Loucy (cell line): Measurements from ENCODE around the gene SAPCD2.

Source experiments
- H2AFZ ChIP-seq: fragments of 200-600 bp; sonication (generic); 2 replicates; pipeline ENCODE4 v1.6.0; 2016; ENCODE audit warnings: antibody characterized with exemption, mild to moderate bottlenecking, low read length, moderate library complexity
- H3F3A ChIP-seq: fragments of 200-600 bp; 2 replicates; pipeline ENCODE4 v1.6.0; 2016; ENCODE audit warnings: antibody characterized with exemption, low read depth, mild to moderate bottlenecking
- H3K27me3 ChIP-seq: fragments of 200-600 bp; sonication (generic); 2 replicates; pipeline ENCODE4 v1.6.1; 2014; ENCODE audit warnings: low read length, mild to moderate bottlenecking; ENCODE audit not compliant: insufficient read depth, poor library complexity, severe bottlenecking
- H3K36me3 ChIP-seq: fragments of 200-600 bp; sonication (generic); 2 replicates; pipeline ENCODE4 v1.6.1; 2016; ENCODE audit warnings: low read length; ENCODE audit not compliant: insufficient read depth
- H3K4me1 ChIP-seq: fragments of 200-600 bp; sonication (generic); 2 replicates; pipeline ENCODE4 v1.5.1; 2014; ENCODE audit warnings: low read length, mild to moderate bottlenecking; ENCODE audit not compliant: insufficient read depth, poor library complexity, severe bottlenecking
- H3K4me2 ChIP-seq: fragments of 200-600 bp; sonication (generic); 2 replicates; pipeline ENCODE4 v1.6.0; 2014; ENCODE audit warnings: antibody characterized with exemption, low read length, low read depth, mild to moderate bottlenecking; ENCODE audit not compliant: poor library complexity, severe bottlenecking
- H3K4me3 ChIP-seq: fragments of 200-600 bp; sonication (generic); 2 replicates; pipeline ENCODE4 v1.5.1; 2014; ENCODE audit warnings: low read length, mild to moderate bottlenecking, mixed read lengths; ENCODE audit not compliant: poor library complexity, severe bottlenecking
- H3K79me2 ChIP-seq: fragments of 200-600 bp; sonication (generic); 2 replicates; pipeline ENCODE4 v1.6.1; 2014; ENCODE audit warnings: low read length; ENCODE audit not compliant: insufficient read depth
- H3K9ac ChIP-seq: fragments of 200-600 bp; sonication (generic); 2 replicates; pipeline ENCODE4 v1.6.0; 2014; ENCODE audit warnings: mild to moderate bottlenecking, low read depth, low read length, moderate library complexity; ENCODE audit not compliant: poor library complexity, severe bottlenecking
- H3K9me2 ChIP-seq: fragments of 200-600 bp; sonication (generic); replicated peaks from 2 replicates; pipeline ENCODE4 v1.6.1; 2016; ENCODE audit warnings: low read depth, low read length, mixed read lengths
- H3K9me3 ChIP-seq: fragments of 200-600 bp; sonication (generic); 2 replicates; pipeline ENCODE4 v1.6.1; 2014; ENCODE audit warnings: mild to moderate bottlenecking, antibody characterized with exemption, low read length, low read depth; ENCODE audit not compliant: insufficient read depth
- H4K20me1 ChIP-seq: fragments of 200-600 bp; sonication (generic); 2 replicates; pipeline ENCODE4 v1.6.0; 2014; ENCODE audit warnings: antibody characterized with exemption, low read length, mild to moderate bottlenecking; ENCODE audit not compliant: insufficient read depth, poor library complexity, severe bottlenecking
- CTCF ChIP-seq: fragments of 200-600 bp; sonication (generic); conservative IDR thresholded peaks from 2 replicates; pipeline ENCODE4 v1.5.1; 2014; ENCODE audit warnings: mild to moderate bottlenecking, antibody characterized with exemption, low read length
- EZH2phosphoT487 ChIP-seq: fragments of 200-600 bp; IDR thresholded peaks from 2 replicates; pipeline ENCODE4 v1.6.1; 2018; ENCODE audit warnings: antibody characterized with exemption, mild to moderate bottlenecking, moderate library complexity, borderline replicate concordance

The SAPCD2 gene

GRCh38 chr9:137075275-137075775 is 5.0 kb upstream of the SAPCD2 start:
- Histone ChIP-seq H3K27me3 (no peaks in the 10 kb centered on the region), H3F3A (no peaks in the 10 kb centered on the region), H3K36me3 (no peaks in the 10 kb centered on the region), H4K20me1 (peaks cover 5% of the 10 kb centered on the region), H3K9me2 (no peaks in the 10 kb centered on the region), H3K4me2 (no peak overlapping the region), H3K9me3 (no peaks in the 10 kb centered on the region), H3K9ac (no peak overlapping the region), H3K79me2 (peaks cover 16% of the 10 kb centered on the region; the same call in 1 of the 2 replicates), H3K4me3 (no peak overlapping the region), H3K4me1 (peaks cover 10% of the 10 kb centered on the region), H2AFZ (no peak overlapping the region)
- no peak for TF ChIP-seq CTCF
- no peak for TF ChIP-seq EZH2phosphoT487

DNA sequence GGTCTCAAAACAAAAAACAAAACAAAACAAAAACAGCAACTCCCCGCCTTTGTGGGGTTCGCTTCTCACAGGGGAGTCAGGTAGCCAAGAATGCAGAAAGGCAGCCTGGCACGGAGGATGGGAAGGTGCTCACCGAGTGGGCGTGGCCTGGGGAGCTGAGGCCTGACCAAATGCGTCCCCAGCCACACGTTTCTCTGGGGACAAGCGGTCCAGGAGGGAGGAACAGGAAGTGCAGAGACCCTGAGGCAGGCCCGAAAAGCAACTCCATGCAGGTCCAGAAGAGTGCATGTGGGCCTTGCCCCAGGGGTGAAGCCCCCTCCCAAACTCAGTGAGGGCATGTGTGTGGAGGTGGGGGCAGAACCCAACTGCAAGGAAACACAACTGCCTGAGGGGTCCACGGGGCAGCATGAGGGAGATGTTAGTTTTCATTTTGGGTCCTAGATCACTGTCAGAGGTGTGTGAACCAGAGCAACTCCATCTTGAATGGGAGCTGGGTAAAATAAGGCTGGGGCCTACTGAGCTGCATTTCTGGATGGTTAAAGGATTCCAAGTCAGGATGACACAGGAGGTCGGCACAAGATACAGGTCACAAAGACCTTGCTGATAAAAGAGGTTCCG is 4.4 kb upstream of the SAPCD2 start:
- no peak overlapping the region for H3K9ac ChIP-seq

DNA sequence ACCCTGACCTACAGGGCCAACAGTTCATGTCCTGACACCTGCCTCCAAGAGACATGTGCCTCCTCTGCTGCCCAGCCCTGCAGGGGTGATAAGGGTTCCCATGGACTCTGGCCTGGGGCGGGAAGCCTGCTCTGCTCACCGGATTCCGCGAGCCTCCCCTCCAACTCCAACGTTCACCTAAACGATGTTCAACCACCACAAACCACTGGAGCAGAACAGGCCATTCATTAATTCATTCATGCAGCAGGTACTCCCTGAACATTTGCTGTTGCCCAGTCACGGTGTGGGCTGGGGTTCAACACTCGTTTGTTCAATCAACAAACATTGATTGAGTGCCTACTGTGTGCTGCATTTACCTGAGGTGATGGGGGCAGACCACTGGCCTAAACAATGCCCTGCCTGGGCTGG is 3.6 kb upstream of the SAPCD2 start:
- Histone ChIP-seq H4K20me1 (peaks cover 12% of the 10 kb centered on the region), H2AFZ (no peak overlapping the region), H3K4me1 (peaks cover 10% of the 10 kb centered on the region), H3F3A (no peaks in the 10 kb centered on the region), H3K27me3 (no peaks in the 10 kb centered on the region), H3K9me2 (no peaks in the 10 kb centered on the region), H3K4me3 (no peak overlapping the region), H3K9me3 (no peaks in the 10 kb centered on the region), H3K9ac (no peak overlapping the region), H3K4me2 (no peak overlapping the region), H3K79me2 (peaks cover 30% of the 10 kb centered on the region), H3K36me3 (no peaks in the 10 kb centered on the region)
- TF ChIP-seq CTCF (no peak), EZH2phosphoT487 (no peak)

More for the DNA sequence above, 4.4 kb upstream of the SAPCD2 start:
- no peaks in the 10 kb centered on the region for H3K9me2 ChIP-seq
- no peaks in the 10 kb centered on the region for H3K36me3 ChIP-seq
- H3F3A ChIP-seq = no peaks in the 10 kb centered on the region
- peaks cover 22% of the 10 kb centered on the region for H3K79me2 ChIP-seq
- H3K27me3 ChIP-seq = no peaks in the 10 kb centered on the region
- no peak overlapping the region for H3K4me3 ChIP-seq
- TF ChIP-seq CTCF = no peak
- TF ChIP-seq EZH2phosphoT487 = no peak
- H3K9me3 ChIP-seq = no peaks in the 10 kb centered on the region
- peaks cover 10% of the 10 kb centered on the region for H3K4me1 ChIP-seq
- no peak overlapping the region for H3K4me2 ChIP-seq
- peaks cover 5% of the 10 kb centered on the region for H4K20me1 ChIP-seq
- H2AFZ ChIP-seq = no peak overlapping the region
